HEK293 (cell line): ENCODE results near the gene IL2RA.

ENCODE experiments used
- CTCF ChIA-PET: fragments of 350-600 bp; formaldehyde crosslinking; extraction: SDS; loops from one replicate; lab custom pipeline; 2021; ENCODE audit warnings: antibody characterized with exemption; lab: Yijun Ruan, JAX
- POLR2A ChIA-PET: fragments of 300-600 bp; formaldehyde crosslinking; extraction: SDS; loops from one replicate; lab custom pipeline; 2020; ENCODE audit warnings: antibody characterized with exemption, inconsistent platforms; lab: Yijun Ruan, JAX
- H3K27ac ChIP-seq: fragments of 200-500 bp; sonication (Bioruptor generic); 2 replicates; pipeline ENCODE4 v1.5.1; 2014; ENCODE audit warnings: low read depth, low read length, control low read depth, inconsistent platforms; ENCODE audit errors: extremely low read depth
- H3K36me3 ChIP-seq, 2 experiments: fragments of 200-500 bp in 1 of 2; sonication (Bioruptor generic) in 1 of 2; 1 replicate in 1 of 2; 2 replicates in 1 of 2; pipeline ENCODE4 v1.5.1; 2014 to 2017; ENCODE audit warnings: inconsistent platforms in 2 of 2, low read length in 2 of 2; ENCODE audit not compliant: control insufficient read depth in 2 of 2, insufficient read depth in 1 of 2
- H3K4me1 ChIP-seq: fragments of 200-500 bp; sonication (Bioruptor generic); 2 replicates; pipeline ENCODE4 v1.5.1; 2014; ENCODE audit warnings: mild to moderate bottlenecking, low read length, inconsistent platforms; ENCODE audit not compliant: control insufficient read depth, insufficient read depth
- H3K4me3 ChIP-seq: 2 replicates; pipeline ENCODE4 v1.5.1; 2011; ENCODE audit warnings: low read depth, mild to moderate bottlenecking, control low read depth, low read length, moderate library complexity
- H3K9me3 ChIP-seq: fragments of 200-500 bp; sonication (Bioruptor generic); 2 replicates; pipeline ENCODE4 v1.5.1; 2014; ENCODE audit warnings: low read depth, low read length, inconsistent platforms; ENCODE audit not compliant: control insufficient read depth, insufficient read depth
- HOXD13 ChIP-seq: sonication (generic); formaldehyde crosslinking; IDR thresholded peaks from 2 replicates; pipeline ENCODE4 v1.8.0; 2022; ENCODE audit warnings: missing genetic modification reagents, borderline replicate concordance
- INSM2 ChIP-seq: fragments of 450-650 bp; formaldehyde crosslinking; IDR thresholded peaks from 2 replicates; pipeline ENCODE4 v1.5.1; 2016; ENCODE audit warnings: missing biosample characterization, missing genetic modification characterization
- KLF8 ChIP-seq: fragments of 450-650 bp; formaldehyde crosslinking; IDR thresholded peaks from 2 replicates; pipeline ENCODE4 v1.5.1; 2016; ENCODE audit warnings: missing biosample characterization, missing genetic modification characterization
- ZBTB11 ChIP-seq: fragments of 450-650 bp; formaldehyde crosslinking; conservative IDR thresholded peaks from 2 replicates; pipeline ENCODE4 v1.5.1; 2016; ENCODE audit warnings: low read depth, missing biosample characterization, missing genetic modification characterization
- ZBTB7A ChIP-seq: fragments of 450-650 bp; formaldehyde crosslinking; IDR thresholded peaks from 2 replicates; pipeline ENCODE4 v1.5.1; 2016; ENCODE audit warnings: low read depth, missing biosample characterization, missing genetic modification characterization
- ZNF10 ChIP-seq: fragments of 450-650 bp; formaldehyde crosslinking; IDR thresholded peaks from 2 replicates; pipeline ENCODE4 v1.5.1; 2017; ENCODE audit warnings: missing biosample characterization, missing genetic modification characterization
- ZNF140 ChIP-seq: fragments of 450-650 bp; formaldehyde crosslinking; IDR thresholded peaks from 2 replicates; pipeline ENCODE4 v1.5.1; 2016; ENCODE audit warnings: missing biosample characterization, missing genetic modification characterization
- ZNF248 ChIP-seq: fragments of 450-650 bp; formaldehyde crosslinking; IDR thresholded peaks from 2 replicates; pipeline ENCODE4 v1.5.1; 2017; ENCODE audit warnings: missing biosample characterization, missing genetic modification characterization
- ZNF311 ChIP-seq: fragments of 450-650 bp; formaldehyde crosslinking; IDR thresholded peaks from 2 replicates; pipeline ENCODE4 v1.5.1; 2017; ENCODE audit warnings: missing biosample characterization, missing genetic modification characterization, borderline replicate concordance
- ZNF341 ChIP-seq: fragments of 450-650 bp; formaldehyde crosslinking; IDR thresholded peaks from 2 replicates; pipeline ENCODE4; 2016; ENCODE audit warnings: low read depth, missing biosample characterization, missing genetic modification characterization
- ZNF350 ChIP-seq: fragments of 450-650 bp; formaldehyde crosslinking; IDR thresholded peaks from 2 replicates; pipeline ENCODE4 v1.5.0; 2017; ENCODE audit warnings: missing biosample characterization, mild to moderate bottlenecking, missing genetic modification characterization
- ZNF354C ChIP-seq: fragments of 450-650 bp; formaldehyde crosslinking; IDR thresholded peaks from 2 replicates; pipeline ENCODE4 v1.5.1; 2016; ENCODE audit warnings: missing biosample characterization, missing genetic modification characterization, low read depth, borderline replicate concordance
- ZNF37A ChIP-seq: fragments of 450-650 bp; IDR thresholded peaks from 2 replicates; pipeline ENCODE4 v1.5.1; 2018; ENCODE audit warnings: missing biosample characterization, missing genetic modification characterization
- ZNF416 ChIP-seq: fragments of 450-650 bp; formaldehyde crosslinking; IDR thresholded peaks from 2 replicates; pipeline ENCODE4 v1.5.1; 2016; ENCODE audit warnings: missing biosample characterization, missing genetic modification characterization
- ZNF488 ChIP-seq: fragments of 450-650 bp; formaldehyde crosslinking; IDR thresholded peaks from 2 replicates; pipeline ENCODE4 v1.5.1; 2016; ENCODE audit warnings: missing biosample characterization, missing genetic modification characterization
- ZNF549 ChIP-seq: fragments of 450-650 bp; IDR thresholded peaks from 2 replicates; pipeline ENCODE4 v1.5.1; 2018; ENCODE audit warnings: missing biosample characterization, missing genetic modification characterization, mild to moderate bottlenecking, inconsistent platforms, moderate library complexity
- ZNF558 ChIP-seq: fragments of 450-650 bp; formaldehyde crosslinking; IDR thresholded peaks from 2 replicates; pipeline ENCODE4 v1.5.1; 2016; ENCODE audit warnings: missing biosample characterization, missing genetic modification characterization
- ZNF654 ChIP-seq: fragments of 450-650 bp; formaldehyde crosslinking; IDR thresholded peaks from 2 replicates; pipeline ENCODE4 v1.5.1; 2016; ENCODE audit warnings: low read depth, missing biosample characterization, missing genetic modification characterization
- ZNF768 ChIP-seq: fragments of 450-650 bp; formaldehyde crosslinking; IDR thresholded peaks from 2 replicates; pipeline ENCODE4 v1.5.1; 2018; ENCODE audit warnings: missing biosample characterization, mild to moderate bottlenecking, missing genetic modification characterization

IL2RA gene

GRCh38 chr10:6047847-6048246, 14.3 kb downstream of the IL2RA start:
- ChIA-PET CTCF (no interaction called here), POLR2A (no interaction called here)
- Histone ChIP-seq H3K27ac (no peak overlapping the region), H3K36me3 (no peaks in the 10 kb centered on the region), H3K4me1 (no peaks in the 10 kb centered on the region), H3K9me3 (no peaks in the 10 kb centered on the region), H3K4me3 (no peak overlapping the region)
- TF ChIP-seq ZNF549 (no peak), ZNF768 (tag by site-specific recombination) (0 out of 2 replicates have a peak, but pooled peaks have one; percentile 17), ZNF416 (tag by site-specific recombination) (no peak)

GRCh38 chr10:6046773-6047611, 15.2 kb downstream of the IL2RA start:
- POLR2A ChIA-PET = interaction anchor here (0.6 kb wide), 1 partner anchor 353 kb away, joined by 3 read pairs; no protein-coding TSS in a partner anchor
- Histone ChIP-seq H3K9me3 (no peaks in the 10 kb centered on the region), H3K4me1 (no peaks in the 10 kb centered on the region), H3K4me3 (no peak overlapping the region)
- TF ChIP-seq ZNF558 (tag by site-specific recombination) (no peak), ZNF248 (no peak), ZBTB11 (no peak), ZNF488 (tag by site-specific recombination) (no peak), ZNF140 (tag by site-specific recombination) (no peak)
- TF ChIP-seq, all 188 proteins: peak for 0
- Histone ChIP-seq H3K27ac (no peak overlapping the region), H3K36me3 (no peaks in the 10 kb centered on the region)
- CTCF ChIA-PET = no interaction called here

GRCh38 chr10:6045878-6046772, 16.0 kb downstream of the IL2RA start:
- Histone ChIP-seq H3K4me1 (no peaks in the 10 kb centered on the region), H3K36me3 (no peaks in the 10 kb centered on the region), H3K27ac (no peak overlapping the region), H3K9me3 (no peaks in the 10 kb centered on the region), H3K4me3 (no peak overlapping the region)
- TF ChIP-seq ZNF350 (tag by site-specific recombination) (no peak), KLF8 (tag by site-specific recombination) (no peak), ZNF37A (no peak), ZNF311 (tag by site-specific recombination) (no peak), ZNF341 (tag by site-specific recombination) (no peak), ZNF354C (tag by site-specific recombination) (no peak), ZBTB7A (no peak), ZNF10 (tag by site-specific recombination) (no peak), ZNF654 (tag by site-specific recombination) (no peak), HOXD13 (CRISPR knock-in tag) (no peak), INSM2 (tag by site-specific recombination) (no peak)
- ChIA-PET CTCF (no interaction called here), POLR2A (interaction anchor here (0.6 kb wide), 1 partner anchor 354 kb away, joined by 3 read pairs; no protein-coding TSS in a partner anchor)
